K562 (cell line): ENCODE measurements around the gene C8A. TPM values are rescaled to one million over a fixed set of nuclear protein-coding genes. Genes with fewer than 3 reads are reported as not detected.

Source experiments
- ATAC-seq: fragments of 200-7000 bp; cut with Tn5 transposase; 3 replicates; pipeline ENCODE4 v1.9.1; 2020; ENCODE audit warnings: moderate library complexity
- BruUV-seq: library from RNA; stranded (reverse); fragments of 400-500 nt; replicated peaks from 2 replicates; lab custom pipeline; 2021; lab: Mats Ljungman, UMichigan
- CTCF ChIA-PET: fragments of 300-600 bp; formaldehyde crosslinking; extraction: SDS; loops from one replicate; lab custom pipeline; 2021; ENCODE audit warnings: low intra/inter-chr PET ratio; lab: Yijun Ruan, JAX
- POLR2A ChIA-PET: fragments of 300-600, 350-650 bp; sonication (Branson Sonifier 250); formaldehyde crosslinking; extraction: SDS; loops from one replicate; lab custom pipeline; 2021; ENCODE audit warnings: antibody characterized with exemption, inconsistent platforms; lab: Yijun Ruan, JAX
- DNase-seq, 4 experiments: peaks; one replicate each; pipeline versions ENCODE4 v3.0.0 to v3.0.0-alpha.2; 2011 to 2018; ENCODE audit warnings: low spot score in 3 of 4, mixed read lengths in 3 of 4; ENCODE audit errors: extremely low read depth in 1 of 4
- FAIRE-seq: peaks from 2 replicates; lab custom pipeline; 2011; peaks lifted over from hg19 to GRCh38; lab: Jason Lieb, UNC
- H2AFZ ChIP-seq: 2 replicates; pipeline ENCODE4 v1.6.0; 2011; ENCODE audit warnings: low read depth, low read length, control low read depth, inconsistent platforms
- H3K27ac ChIP-seq: fragments of 200-600 bp; 3 replicates; pipeline ENCODE4 v1.8.0; 2011; ENCODE audit warnings: low read depth, mild to moderate bottlenecking, control low read depth, inconsistent platforms, low read length, moderate library complexity, mixed read lengths; ENCODE audit errors: extremely low read depth
- H3K27me3 ChIP-seq, 2 experiments: fragments of 300-600 bp in 1 of 2; 2 replicates in 1 of 2; 3 replicates in 1 of 2; pipeline versions ENCODE4 v1.6.0 to v1.8.0; 2011; ENCODE audit warnings: inconsistent platforms in 2 of 2, low read length in 2 of 2, mild to moderate bottlenecking in 1 of 2, mixed read lengths in 1 of 2, moderate library complexity in 1 of 2; ENCODE audit not compliant: control insufficient read depth in 2 of 2, insufficient read depth in 2 of 2
- H3K36me3 ChIP-seq: fragments of 300-600 bp; 3 replicates; pipeline ENCODE4 v1.8.0; 2011; ENCODE audit warnings: mild to moderate bottlenecking, low read length, inconsistent platforms; ENCODE audit not compliant: control insufficient read depth, insufficient read depth
- H3K4me1 ChIP-seq, 2 experiments: fragments of 200-600 bp in 1 of 2; replicated peaks in 1 of 2; 2 replicates in 1 of 2; 3 replicates in 1 of 2; pipeline versions ENCODE4 v1.5.1 to v1.8.0; 2011; ENCODE audit warnings: inconsistent platforms in 2 of 2, low read length in 2 of 2, mild to moderate bottlenecking in 1 of 2, mixed read lengths in 1 of 2, moderate library complexity in 1 of 2; ENCODE audit not compliant: control insufficient read depth in 2 of 2, insufficient read depth in 2 of 2
- H3K4me2 ChIP-seq: 2 replicates; pipeline ENCODE4 v1.6.1; 2011; ENCODE audit warnings: low read length, control low read depth, inconsistent platforms, mixed read lengths; ENCODE audit not compliant: insufficient read depth
- H3K4me3 ChIP-seq: fragments of 200-600 bp; sonication (generic), shearing (Covaris generic); 2 replicates; pipeline ENCODE4 v1.5.1; 2016; ENCODE audit warnings: control low read depth, inconsistent platforms
- H3K79me2 ChIP-seq: fragments of 200-600 bp; 3 replicates; pipeline ENCODE4 v1.8.0; 2011; ENCODE audit warnings: low read length, inconsistent platforms; ENCODE audit not compliant: control insufficient read depth, insufficient read depth
- H3K9ac ChIP-seq, 2 experiments: 2 replicates each; pipeline versions ENCODE4 v1.6.0 to v1.6.1; 2011; ENCODE audit warnings: low read depth in 2 of 2, low read length in 2 of 2, control low read depth in 1 of 2, inconsistent platforms in 1 of 2, mild to moderate bottlenecking in 1 of 2, mixed read lengths in 1 of 2; ENCODE audit not compliant: insufficient read depth in 1 of 2
- H3K9me1 ChIP-seq: one replicate; pipeline ENCODE4 v1.6.0; 2011; ENCODE audit warnings: inconsistent platforms, mild to moderate bottlenecking, low read length, moderate library complexity; ENCODE audit not compliant: control insufficient read depth, insufficient read depth
- H3K9me3 ChIP-seq: replicated peaks from 2 replicates; pipeline ENCODE4 v1.5.1; 2011; ENCODE audit warnings: low read depth, low read length, inconsistent platforms; ENCODE audit not compliant: control insufficient read depth, insufficient read depth
- H4K20me1 ChIP-seq: replicated peaks from 2 replicates; pipeline ENCODE4 v1.6.1; 2011; ENCODE audit warnings: low read length, inconsistent platforms, mixed read lengths; ENCODE audit not compliant: control insufficient read depth, insufficient read depth
- BCOR ChIP-seq: fragments of 450-650 bp; IDR thresholded peaks from 2 replicates; pipeline ENCODE4 v1.6.1; 2016
- CBX1 ChIP-seq: sonication (generic); IDR thresholded peaks from 2 replicates; pipeline ENCODE4 v1.6.1; 2016; ENCODE audit warnings: antibody characterized with exemption, low read depth, mild to moderate bottlenecking
- CTBP1 ChIP-seq: fragments of 450-650 bp; IDR thresholded peaks from 2 replicates; pipeline ENCODE4 v1.6.1; 2016; ENCODE audit warnings: borderline replicate concordance
- EP300 ChIP-seq: IDR thresholded peaks from 2 replicates; pipeline ENCODE4 v1.6.1; 2012; ENCODE audit warnings: low read length, improper control_type of control experiment
- ESRRA ChIP-seq: fragments of 450-650 bp; IDR thresholded peaks from 2 replicates; pipeline ENCODE4 v1.6.1; 2014; ENCODE audit warnings: low read depth, mild to moderate bottlenecking, moderate library complexity, borderline replicate concordance
- GATA2 ChIP-seq: sonication (generic); formaldehyde crosslinking; IDR thresholded peaks from 2 replicates; pipeline ENCODE4 v1.4.0; 2020; ENCODE audit warnings: mild to moderate bottlenecking, missing genetic modification reagents
- HEY1 ChIP-seq: fragments of 250-450 bp; sonication (Bioruptor Pico); IDR thresholded peaks from 2 replicates; pipeline ENCODE4 v1.5.0; 2020; ENCODE audit warnings: mild to moderate bottlenecking, moderate library complexity, borderline replicate concordance
- NCOA1 ChIP-seq: fragments of 450-650 bp; IDR thresholded peaks from 2 replicates; pipeline ENCODE4 v1.6.1; 2016; ENCODE audit warnings: low read depth
- NR2C2 ChIP-seq, 2 experiments: fragments of 200-800 bp in 1 of 2; sonication (Bioruptor generic) in 1 of 2; sonication (generic) in 1 of 2; formaldehyde crosslinking in 1 of 2; IDR thresholded peaks; 2 replicates each; pipeline versions ENCODE4 v1.6.1 to v1.8.0; 2016 to 2022; ENCODE audit warnings: mild to moderate bottlenecking in 1 of 2, missing compliant biosample characterization in 1 of 2, missing genetic modification characterization in 1 of 2, missing genetic modification reagents in 1 of 2
- RAD21 ChIP-seq, 2 experiments: fragments of 250-450 bp in 1 of 2; fragments of 450-650 bp in 1 of 2; sonication (Bioruptor Pico) in 1 of 2; formaldehyde crosslinking in 1 of 2; IDR thresholded peaks in 1 of 2; conservative IDR thresholded peaks in 1 of 2; 2 replicates each; pipeline versions ENCODE4 v1.4.0 to v1.8.0; 2020 to 2022; ENCODE audit warnings: mild to moderate bottlenecking in 2 of 2, moderate library complexity in 1 of 2
- SOX6 ChIP-seq: fragments of 450-650 bp; IDR thresholded peaks from 2 replicates; pipeline ENCODE4 v1.6.1; 2014; ENCODE audit warnings: mild to moderate bottlenecking
- SP1 ChIP-seq: sonication (generic); formaldehyde crosslinking; IDR thresholded peaks from 2 replicates; pipeline ENCODE4 v1.8.1; 2022; ENCODE audit warnings: mild to moderate bottlenecking, missing genetic modification reagents
- SPI1 ChIP-seq: IDR thresholded peaks from 2 replicates; pipeline ENCODE4 v1.6.1; 2011; ENCODE audit warnings: low read depth, low read length, control low read depth, borderline replicate concordance
- ZEB2 ChIP-seq: fragments of 450-650 bp; IDR thresholded peaks from 2 replicates; pipeline ENCODE4 v1.6.1; 2016
- WGBS: fragments of 100-300 bp; shearing (Covaris generic); methylation state at CpG from one replicate; pipeline ENCODE4 v1.1.6; 2016; ENCODE audit warnings: low coverage, mixed read lengths; ENCODE audit not compliant: insufficient coverage; ENCODE audit errors: missing lambda C conversion rate; 5-methylcytosine and 5-hydroxymethylcytosine counted together
- in situ Hi-C: fragments of 300-500 bp; cut with MboI; formaldehyde crosslinking; loops from 4 replicates; pipeline ENCODE4 v1.15.0; 2018; ENCODE audit warnings: inconsistent platforms, mixed read lengths
- intact Hi-C: fragments of 100-400 bp; cut with micrococcal nuclease; formaldehyde crosslinking; loops from 2 replicates; pipeline ENCODE4 v1.14.2; 2022
- polyA plus RNA-seq, 8 experiments: library from polyadenylated mRNA; depleted of rRNA in 4 of 8; stranded (reverse) in 5 of 8; unstranded in 3 of 8; fragments of >200 nt; fragmentation: Nextera tagmentation in 2 of 8; fragmentation: Illumina TruSeq in 1 of 8; extraction: Ambion mirVana in 2 of 8; extraction: Trizol in 1 of 8; gene quantifications; 2 replicates each; pipeline versions ENCODE4 v1.2.1 to v1.2.3, GENCODE V29; 2011 to 2014; ENCODE audit warnings: inconsistent platforms in 1 of 8, missing spikeins in 1 of 8
- total RNA-seq, 7 experiments: library from RNA; depleted of rRNA in 6 of 7; stranded (reverse); fragments of >200 nt in 6 of 7; fragmentation: Illumina TruSeq in 2 of 7; extraction: Trizol in 2 of 7; gene quantifications; 2 replicates each; pipeline versions ENCODE4 v1.2.1 to v1.2.3, GENCODE V29; 2011 to 2021; ENCODE audit warnings: low replicate concordance in 1 of 7
- TF ChIP-seq, protein P1 (sequence below): conservative IDR thresholded peaks from 2 replicates; pipeline ENCODE4 v1.6.1; 2011; ENCODE audit warnings: low read depth, mild to moderate bottlenecking, low read length; ENCODE audit not compliant: control insufficient read depth
- TF ChIP-seq, protein P2 (sequence below): fragments of 250-450 bp; sonication (Bioruptor Pico); IDR thresholded peaks from 2 replicates; pipeline ENCODE4 v1.5.0; 2021; ENCODE audit warnings: mild to moderate bottlenecking, moderate library complexity
- TF ChIP-seq, protein P3 (sequence below): sonication (generic); formaldehyde crosslinking; IDR thresholded peaks from 2 replicates; pipeline ENCODE4 v1.8.1; 2023; ENCODE audit warnings: mild to moderate bottlenecking, missing genetic modification reagents

Gene C8A
- total and polyA plus RNA-seq, 9 of the 15 experiments (the other 6 are each of a cell fraction or from before 2014, with no cell fraction given), result 0.09 TPM; not detected in 8

DNA sequence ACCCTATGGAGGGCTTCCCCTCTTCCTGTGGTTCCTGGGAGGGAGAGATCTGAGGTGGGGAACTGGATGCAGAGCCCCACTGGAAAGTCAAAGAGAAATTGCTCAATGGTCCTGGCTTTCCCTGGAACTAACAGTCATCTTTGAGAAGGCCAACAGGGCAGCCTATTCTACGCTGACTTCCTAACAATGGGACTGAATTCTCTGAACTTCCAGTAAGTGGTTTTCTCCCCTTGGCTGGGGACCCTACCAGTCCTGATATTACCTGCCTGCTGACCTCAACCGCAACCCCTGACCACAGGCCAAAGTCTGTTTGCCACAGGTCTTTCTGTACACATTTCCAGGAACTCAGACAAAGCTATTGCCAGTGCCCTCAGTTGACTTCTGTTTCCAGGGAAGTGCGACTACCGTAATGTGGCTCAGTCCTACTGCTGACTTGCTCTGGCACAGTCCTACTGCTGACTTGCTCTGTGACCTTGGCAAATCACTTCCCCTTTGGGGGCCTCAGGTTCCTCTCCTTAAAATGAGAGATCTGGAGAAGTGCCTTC is 55.9 kb downstream of the C8A start:
- Histone ChIP-seq H3K27me3 (no peaks in the 10 kb centered on the region), H3K4me2 (no peak overlapping the region), H4K20me1 (no peaks in the 10 kb centered on the region; the same call in 1 of the 2 replicates), H3K4me1 (peaks cover 0 to 4% of the 10 kb centered on the region in 2 experiments; a peak in 3 of 5 replicates), H3K9me3 (no peaks in the 10 kb centered on the region), H3K27ac (no peak overlapping the region), H2AFZ (no peak overlapping the region), H3K9me1 (no peaks in the 10 kb centered on the region), H3K4me3 (no peak overlapping the region), H3K36me3 (no peaks in the 10 kb centered on the region), H3K79me2 (no peaks in the 10 kb centered on the region), H3K9ac (no peak overlapping the region)
- no peak for FAIRE-seq
- BruUV-seq, result no TSS peak
- in situ Hi-C loops (no loop called here), intact Hi-C loops (no loop called here)
- ChIA-PET POLR2A (no interaction called here), CTCF (no interaction called here)
- peak in 2 of 4 experiments; percentile 3 to 11 for DNase-seq
- 2% methylated on average over 4 of the region's 4 CpGs for WGBS
- no peak; the same call in 1 of the 3 replicates for ATAC-seq
- TF ChIP-seq CTBP1 (peak; percentile 47; the same call in 1 of the 2 replicates), SOX6 (peak; percentile 86; the same call in 1 of the 2 replicates), SPI1 (peak; percentile 35; the same call in 1 of the 2 replicates), NCOA1 (peak; percentile 36; the same call in 1 of the 2 replicates), ESRRA (peak; percentile 84; the same call in 1 of the 2 replicates), EP300 (peak; percentile 18; the same call in 1 of the 2 replicates), NR2C2 (CRISPR knock-in tag; IDR thresholded peaks at IDR 0.05) (no peak), NR2C2 (tag; IDR thresholded peaks at IDR 0.05) (peak; percentile 56; the same call in 1 of the 2 replicates), CBX1 (no peak), HEY1 (CRISPR knock-in tag) (no peak), ZEB2 (0 out of 2 replicates have a peak, but pooled peaks have one; percentile 13), RAD21 (CRISPR knock-in tag; conservative IDR thresholded peaks at IDR 0.05 in 1 of 2, IDR thresholded peaks at IDR 0.05 in 1 of 2) (no peak), BCOR (no peak), GATA2 (CRISPR knock-in tag) (no peak), SP1 (no peak)
- TF ChIP-seq, protein P1, sequence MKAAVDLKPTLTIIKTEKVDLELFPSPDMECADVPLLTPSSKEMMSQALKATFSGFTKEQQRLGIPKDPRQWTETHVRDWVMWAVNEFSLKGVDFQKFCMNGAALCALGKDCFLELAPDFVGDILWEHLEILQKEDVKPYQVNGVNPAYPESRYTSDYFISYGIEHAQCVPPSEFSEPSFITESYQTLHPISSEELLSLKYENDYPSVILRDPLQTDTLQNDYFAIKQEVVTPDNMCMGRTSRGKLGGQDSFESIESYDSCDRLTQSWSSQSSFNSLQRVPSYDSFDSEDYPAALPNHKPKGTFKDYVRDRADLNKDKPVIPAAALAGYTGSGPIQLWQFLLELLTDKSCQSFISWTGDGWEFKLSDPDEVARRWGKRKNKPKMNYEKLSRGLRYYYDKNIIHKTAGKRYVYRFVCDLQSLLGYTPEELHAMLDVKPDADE, result no peak
- TF ChIP-seq, protein P2, sequence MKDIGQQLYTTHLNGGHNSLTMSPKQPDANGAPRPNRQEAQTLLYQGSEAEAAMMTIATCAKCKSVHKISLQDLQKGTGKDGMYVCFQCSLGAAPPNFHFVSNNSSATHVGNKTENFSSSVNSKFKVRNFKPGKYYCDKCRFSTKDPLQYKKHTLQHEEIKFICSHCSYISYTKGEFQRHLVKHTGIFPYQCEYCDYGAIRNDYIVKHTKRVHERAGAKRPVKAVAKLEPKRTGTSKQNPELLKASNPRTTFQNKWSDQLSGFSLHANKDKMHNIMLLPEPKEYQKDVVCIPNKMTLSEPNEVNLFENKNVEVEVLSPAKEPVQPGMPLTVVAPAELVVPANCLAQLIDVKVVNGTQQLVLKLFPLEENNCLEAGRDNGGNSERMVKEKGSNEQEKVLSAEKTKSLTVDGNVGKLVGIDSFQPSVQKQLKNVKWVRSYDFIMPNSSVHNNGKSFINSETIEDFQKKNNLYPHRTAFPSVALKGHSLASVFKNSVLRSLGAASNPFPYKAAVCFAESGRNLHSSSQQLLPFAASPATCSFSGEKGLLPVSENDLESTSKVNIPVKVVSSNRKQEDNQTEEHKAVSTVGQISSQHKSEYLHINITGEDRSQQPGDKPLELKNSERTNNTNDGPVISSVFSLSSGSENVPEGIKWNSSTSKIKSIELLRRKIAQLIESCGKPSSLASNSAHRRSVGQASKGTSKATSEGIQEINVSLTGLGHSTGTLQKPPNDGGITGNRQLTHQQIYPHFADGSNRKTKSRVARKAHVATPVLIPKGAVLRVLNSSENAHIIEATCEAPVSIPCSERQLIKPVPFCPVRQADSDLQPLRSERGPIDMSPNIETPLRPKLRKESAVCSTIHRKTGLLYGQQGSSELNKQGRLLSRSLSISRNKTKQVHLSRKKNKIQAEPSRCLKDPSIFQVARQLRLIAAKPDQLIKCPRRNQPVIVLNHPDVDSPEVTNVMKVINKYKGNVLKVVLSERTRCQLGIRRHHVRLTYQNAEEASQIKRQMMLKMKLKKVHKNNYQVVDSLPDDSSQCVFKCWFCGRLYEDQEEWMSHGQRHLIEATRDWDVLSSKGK, result no peak
- TF ChIP-seq, protein P3, sequence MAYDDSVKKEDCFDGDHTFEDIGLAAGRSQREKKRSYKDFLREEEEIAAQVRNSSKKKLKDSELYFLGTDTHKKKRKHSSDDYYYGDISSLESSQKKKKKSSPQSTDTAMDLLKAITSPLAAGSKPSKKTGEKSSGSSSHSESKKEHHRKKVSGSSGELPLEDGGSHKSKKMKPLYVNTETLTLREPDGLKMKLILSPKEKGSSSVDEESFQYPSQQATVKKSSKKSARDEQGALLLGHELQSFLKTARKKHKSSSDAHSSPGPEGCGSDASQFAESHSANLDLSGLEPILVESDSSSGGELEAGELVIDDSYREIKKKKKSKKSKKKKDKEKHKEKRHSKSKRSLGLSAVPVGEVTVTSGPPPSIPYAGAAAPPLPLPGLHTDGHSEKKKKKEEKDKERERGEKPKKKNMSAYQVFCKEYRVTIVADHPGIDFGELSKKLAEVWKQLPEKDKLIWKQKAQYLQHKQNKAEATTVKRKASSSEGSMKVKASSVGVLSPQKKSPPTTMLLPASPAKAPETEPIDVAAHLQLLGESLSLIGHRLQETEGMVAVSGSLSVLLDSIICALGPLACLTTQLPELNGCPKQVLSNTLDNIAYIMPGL (CRISPR knock-in tag), result no peak
